Mucosa of rectum (tissue), 2 donors: ENCODE results near the gene ATP6V0B.

Experiments used
- H3K27ac ChIP-seq, 2 donors: one replicate each; pipeline ENCODE4 v1.7.0; 2013; ENCODE audit warnings: inconsistent platforms in 2 of 2, low read depth in 2 of 2, low read length in 2 of 2
- H3K27me3 ChIP-seq, 2 donors: one replicate each; pipeline ENCODE4 v1.7.0; 2013; ENCODE audit warnings: low read length in 2 of 2; ENCODE audit not compliant: control insufficient read depth in 2 of 2, insufficient read depth in 2 of 2
- H3K36me3 ChIP-seq, 2 donors: one replicate each; pipeline ENCODE4 v1.7.0; 2013; ENCODE audit warnings: low read length in 2 of 2; ENCODE audit not compliant: control insufficient read depth in 2 of 2, insufficient read depth in 2 of 2
- H3K4me1 ChIP-seq, 2 donors: one replicate each; pipeline ENCODE4 v1.7.0; 2013; ENCODE audit warnings: low read length in 2 of 2, mild to moderate bottlenecking in 1 of 2; ENCODE audit not compliant: control insufficient read depth in 2 of 2, insufficient read depth in 2 of 2
- H3K4me3 ChIP-seq, 2 donors: one replicate each; pipeline ENCODE4 v1.7.0; 2013; ENCODE audit warnings: low read length in 2 of 2
- H3K9ac ChIP-seq, 2 donors: one replicate each; pipeline ENCODE4 v1.7.0; 2013; ENCODE audit warnings: low read length in 2 of 2, low read depth in 1 of 2, mild to moderate bottlenecking in 1 of 2
- H3K9me3 ChIP-seq, 2 donors: one replicate each; pipeline ENCODE4 v1.7.0; 2013; ENCODE audit warnings: low read length in 2 of 2; ENCODE audit not compliant: control insufficient read depth in 2 of 2
- donor health status: healthy.
- donor health status: Normal muscosa, but diverticular disease.

Gene ATP6V0B

GRCh38 chr1:43978264-43978550 lies 3.4 kb downstream of the ATP6V0B start:
- H3K4me1 ChIP-seq = peaks cover 56 to 60% of the 10 kb centered on the region in 2 donors
- H3K27me3 ChIP-seq = no peaks in the 10 kb centered on the region
- H3K36me3 ChIP-seq = peaks cover 20% of the 10 kb centered on the region in 2 donors
- H3K4me3 ChIP-seq = peak overlapping the region; percentile 65 to 71
- H3K9me3 ChIP-seq = no peaks in the 10 kb centered on the region
- no peak overlapping the region for H3K27ac ChIP-seq
- peak overlapping the region in 1 of 2 donors; percentile 71 for H3K9ac ChIP-seq

- Histone ChIP-seq H3K4me3 (peak within 1 kb of the TSS; percentile 65 to 71), H3K36me3 (peaks cover 20% of the 10 kb centered on the region in 2 donors), H3K9ac (peak within 1 kb of the TSS; percentile 49 to 71), H3K9me3 (no peaks in the 10 kb centered on the region), H3K27me3 (no peaks in the 10 kb centered on the region), H3K4me1 (peaks cover 56 to 57% of the 10 kb centered on the region in 2 donors), H3K27ac (peak within 1 kb of the TSS; percentile 57 to 60)
These were observed 3.9 kb downstream of the ATP6V0B start, which contains the start of gene B4GALT2 for GRCh38 chr1:43978551-43979260. TSS of gene B4GALT2 (plus strand) at chr1:43979210. CDS start at chr1:43981161, 1,951 bp downstream.

DNA sequence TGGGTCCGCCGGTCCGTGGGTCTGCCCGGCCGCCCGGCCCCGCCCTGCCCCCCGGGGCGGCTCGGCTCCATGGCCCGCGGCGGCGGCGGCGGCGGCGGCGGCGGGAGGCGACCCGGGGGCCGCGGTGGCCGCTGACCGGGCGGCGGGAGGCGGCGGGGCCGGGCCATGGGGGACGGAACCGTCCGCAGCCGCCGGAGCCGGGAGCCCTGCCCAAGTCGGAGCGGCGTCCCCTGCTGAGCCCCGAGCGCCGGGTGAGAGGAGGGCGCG lies 4.4 kb downstream of the ATP6V0B start:
- peak overlapping the region in 1 of 2 donors; percentile 65 for H3K4me3 ChIP-seq
- H3K27me3 ChIP-seq = no peaks in the 10 kb centered on the region
- peak overlapping the region; percentile 57 to 60 for H3K27ac ChIP-seq
- H3K4me1 ChIP-seq = peaks cover 51 to 52% of the 10 kb centered on the region in 2 donors
- no peaks in the 10 kb centered on the region for H3K9me3 ChIP-seq
- H3K9ac ChIP-seq = peak overlapping the region in 1 of 2 donors; percentile 21
- peaks cover 20% of the 10 kb centered on the region in 2 donors for H3K36me3 ChIP-seq

DNA sequence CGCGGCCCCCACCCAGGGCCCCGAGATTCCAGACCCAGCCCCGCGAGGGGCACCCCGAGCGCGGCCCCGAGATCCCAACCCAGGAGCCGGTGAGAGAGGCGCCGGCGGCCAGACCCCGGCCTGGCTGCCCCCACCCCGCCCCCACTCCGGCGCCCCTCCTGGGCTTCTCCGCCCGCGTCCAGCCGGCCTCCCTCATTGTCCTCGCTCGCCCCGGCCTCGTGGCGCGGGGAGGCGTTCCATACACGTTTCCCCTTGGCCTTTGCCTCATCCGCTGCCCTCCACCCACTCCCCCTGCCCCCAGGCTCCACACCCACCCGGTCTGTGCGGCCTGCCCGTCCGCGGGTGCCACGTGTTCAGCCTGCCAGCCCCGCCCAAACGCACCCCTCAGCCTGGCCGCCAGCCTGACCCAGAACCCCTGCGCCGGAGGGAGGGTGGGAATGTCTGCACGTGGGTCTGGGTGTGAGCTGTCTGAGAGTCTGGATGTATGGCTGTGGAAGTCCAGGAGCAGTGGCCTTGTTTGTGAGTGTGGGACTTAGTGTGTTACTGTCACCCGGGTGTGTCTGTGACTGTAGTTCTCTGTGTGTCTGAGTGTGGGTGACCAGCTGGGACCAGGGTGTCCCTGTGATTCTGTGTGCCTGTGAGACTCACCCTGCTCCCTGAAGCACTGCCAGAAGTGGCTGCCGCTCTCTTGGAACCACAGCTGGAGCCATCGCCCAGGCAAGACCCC lies 4.9 kb downstream of the ATP6V0B start:
- peak overlapping the region; percentile 57 to 60 for H3K27ac ChIP-seq
- H3K4me3 ChIP-seq = peak overlapping the region; percentile 49 to 69
- no peaks in the 10 kb centered on the region for H3K27me3 ChIP-seq
- peaks cover 50 to 51% of the 10 kb centered on the region in 2 donors for H3K4me1 ChIP-seq
- H3K9ac ChIP-seq = peak overlapping the region; percentile 14 to 21
- H3K9me3 ChIP-seq = no peaks in the 10 kb centered on the region
- H3K36me3 ChIP-seq = peaks cover 20 to 22% of the 10 kb centered on the region in 2 donors

DNA sequence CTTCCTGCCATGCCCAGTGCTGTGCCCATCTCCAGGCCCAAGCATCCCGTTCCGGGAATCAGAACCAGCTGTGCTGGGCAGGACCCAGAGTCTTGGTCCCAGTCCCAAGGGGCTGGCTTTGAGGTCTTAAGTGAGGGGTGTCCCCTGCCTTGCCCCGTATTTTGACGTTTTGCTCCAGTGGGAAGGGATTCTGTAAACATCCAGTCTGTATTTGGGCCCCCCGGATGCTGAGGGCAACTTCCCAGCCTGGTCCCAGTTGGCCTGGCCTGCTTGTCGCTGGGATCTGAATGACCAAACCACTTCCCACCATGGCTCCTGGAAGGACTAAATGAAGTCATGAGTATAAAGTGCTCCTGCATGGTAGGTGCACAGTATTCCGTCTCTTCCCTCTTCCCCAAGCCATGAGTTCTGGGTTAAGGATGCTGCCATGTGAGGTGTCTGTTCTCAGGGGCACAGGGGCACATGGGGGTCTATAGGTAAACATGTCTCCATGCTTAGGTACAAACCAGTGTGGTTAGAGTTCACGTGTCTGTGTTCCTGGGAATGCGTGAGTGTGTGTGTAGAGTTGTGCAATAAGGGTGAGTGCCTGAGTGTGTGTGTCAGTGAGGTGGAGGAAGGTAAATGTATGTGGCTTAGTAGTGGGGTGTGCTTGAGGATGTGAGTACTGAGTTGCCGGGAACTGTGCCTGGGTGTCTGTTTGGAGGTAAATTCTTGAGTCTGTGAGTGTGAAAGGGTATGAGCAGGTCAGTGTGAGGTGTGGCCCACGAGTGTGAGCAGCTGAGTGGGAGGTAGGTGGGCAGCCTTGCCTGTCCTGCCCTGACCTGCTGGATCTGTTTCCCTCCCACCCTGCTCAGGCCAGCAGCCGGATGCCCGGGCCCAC lies 5.7 kb downstream of the ATP6V0B start:
- Histone ChIP-seq H3K27me3 (no peaks in the 10 kb centered on the region), H3K9me3 (no peaks in the 10 kb centered on the region), H3K36me3 (peaks cover 20 to 23% of the 10 kb centered on the region in 2 donors), H3K4me1 (peaks cover 48 to 50% of the 10 kb centered on the region in 2 donors), H3K9ac (peak overlapping the region in 1 of 2 donors; percentile 14), H3K4me3 (peak overlapping the region; percentile 49 to 69), H3K27ac (peak overlapping the region; percentile 57 to 60)

DNA sequence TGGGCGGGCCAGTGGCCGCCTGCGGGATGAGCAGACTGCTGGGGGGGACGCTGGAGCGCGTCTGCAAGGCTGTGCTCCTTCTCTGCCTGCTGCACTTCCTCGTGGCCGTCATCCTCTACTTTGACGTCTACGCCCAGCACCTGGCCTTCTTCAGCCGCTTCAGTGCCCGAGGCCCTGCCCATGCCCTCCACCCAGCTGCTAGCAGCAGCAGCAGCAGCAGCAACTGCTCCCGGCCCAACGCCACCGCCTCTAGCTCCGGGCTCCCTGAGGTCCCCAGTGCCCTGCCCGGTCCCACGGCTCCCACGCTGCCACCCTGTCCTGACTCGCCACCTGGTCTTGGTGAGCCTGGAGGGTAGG lies 6.4 kb downstream of the ATP6V0B start:
- peaks cover 42 to 44% of the 10 kb centered on the region in 2 donors for H3K4me1 ChIP-seq

DNA sequence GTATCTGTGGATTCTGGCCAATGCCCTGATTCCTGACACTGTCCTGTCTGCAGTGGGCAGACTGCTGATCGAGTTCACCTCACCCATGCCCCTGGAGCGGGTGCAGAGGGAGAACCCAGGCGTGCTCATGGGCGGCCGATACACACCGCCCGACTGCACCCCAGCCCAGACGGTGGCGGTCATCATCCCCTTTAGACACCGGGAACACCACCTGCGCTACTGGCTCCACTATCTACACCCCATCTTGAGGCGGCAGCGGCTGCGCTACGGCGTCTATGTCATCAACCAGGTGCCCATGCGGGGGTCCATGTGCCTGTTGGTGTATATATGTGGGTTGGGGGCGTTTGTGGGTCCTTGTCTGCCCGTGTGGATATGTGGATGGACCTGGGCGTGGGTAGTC lies 6.9 kb downstream of the ATP6V0B start:
- Histone ChIP-seq H3K4me3 (no peak overlapping the region), H3K9me3 (no peaks in the 10 kb centered on the region), H3K27me3 (no peaks in the 10 kb centered on the region), H3K36me3 (peaks cover 16 to 17% of the 10 kb centered on the region in 2 donors), H3K9ac (peak overlapping the region in 1 of 2 donors; percentile 14), H3K4me1 (peaks cover 38 to 41% of the 10 kb centered on the region in 2 donors), H3K27ac (peak overlapping the region; percentile 6 to 60)

More for the DNA sequence above, 6.4 kb downstream of the ATP6V0B start:
- Histone ChIP-seq H3K27ac (peak overlapping the region; percentile 57 to 60), H3K4me3 (peak overlapping the region in 1 of 2 donors; percentile 69), H3K9me3 (no peaks in the 10 kb centered on the region), H3K27me3 (no peaks in the 10 kb centered on the region), H3K36me3 (peaks cover 20 to 22% of the 10 kb centered on the region in 2 donors), H3K9ac (peak overlapping the region in 1 of 2 donors; percentile 14)

DNA sequence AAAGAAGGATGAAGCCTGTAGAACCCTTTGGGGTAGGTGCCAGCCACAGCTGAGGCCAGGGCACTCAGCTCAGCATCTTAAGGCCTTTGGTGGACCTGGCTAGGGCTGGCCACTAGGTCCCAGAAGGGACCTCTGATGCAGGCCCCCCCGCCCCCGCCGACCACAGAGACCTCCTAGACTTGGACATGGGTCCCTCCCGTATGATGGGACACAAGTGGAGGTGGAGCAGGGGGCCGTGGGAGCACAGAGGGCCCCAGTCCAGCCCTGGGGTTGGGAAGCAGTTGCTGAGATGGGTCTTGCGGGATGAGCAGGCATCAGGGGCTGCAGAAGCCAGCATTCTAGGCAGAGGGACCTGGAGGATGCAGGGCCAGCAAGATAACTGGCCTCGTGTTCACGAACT lies 7.5 kb downstream of the ATP6V0B start:
- peaks cover 37 to 42% of the 10 kb centered on the region in 2 donors for H3K4me1 ChIP-seq
- no peaks in the 10 kb centered on the region for H3K9me3 ChIP-seq
- no peak overlapping the region for H3K4me3 ChIP-seq
- no peaks in the 10 kb centered on the region for H3K27me3 ChIP-seq
- H3K36me3 ChIP-seq = peaks cover 11 to 13% of the 10 kb centered on the region in 2 donors
- no peak overlapping the region for H3K9ac ChIP-seq
- no peak overlapping the region for H3K27ac ChIP-seq

DNA sequence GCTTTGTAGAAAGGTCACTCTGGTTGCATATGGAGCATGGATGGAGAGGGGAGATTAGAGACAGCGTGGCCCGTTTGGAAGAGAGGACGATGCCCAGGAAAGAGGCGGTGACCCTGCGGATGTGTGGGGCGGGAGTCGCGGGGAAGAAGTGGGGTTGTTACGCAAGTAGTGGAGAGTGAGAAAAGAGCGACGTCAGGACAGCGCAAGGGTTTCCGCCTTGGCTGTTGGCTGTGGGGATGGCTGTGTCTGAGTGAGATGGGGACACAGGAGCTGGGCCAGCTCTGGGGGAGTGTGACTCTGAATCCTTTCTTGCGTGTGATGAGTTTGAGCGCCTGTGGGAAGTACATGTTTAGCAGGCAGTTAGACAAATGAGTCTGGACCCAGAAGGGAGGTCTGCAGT lies 8.0 kb downstream of the ATP6V0B start:
- no peaks in the 10 kb centered on the region for H3K9me3 ChIP-seq
- no peak overlapping the region for H3K27ac ChIP-seq
- no peaks in the 10 kb centered on the region for H3K27me3 ChIP-seq
- peaks cover 34 to 41% of the 10 kb centered on the region in 2 donors for H3K4me1 ChIP-seq
- H3K9ac ChIP-seq = no peak overlapping the region
- no peak overlapping the region for H3K4me3 ChIP-seq
- peaks cover 6 to 7% of the 10 kb centered on the region in 2 donors for H3K36me3 ChIP-seq
